Measurements from ENCODE around the gene KAT6B. TPM values are rescaled to one million over a fixed set of nuclear protein-coding genes. Genes with fewer than 3 reads are reported as not detected.
A peak's percentile ranks its signal among the peaks of the same experiment; 100 is the strongest.

KAT6B gene
- total RNA-seq, 1 donor from 2014 or later, result 18.1 TPM

DNA sequence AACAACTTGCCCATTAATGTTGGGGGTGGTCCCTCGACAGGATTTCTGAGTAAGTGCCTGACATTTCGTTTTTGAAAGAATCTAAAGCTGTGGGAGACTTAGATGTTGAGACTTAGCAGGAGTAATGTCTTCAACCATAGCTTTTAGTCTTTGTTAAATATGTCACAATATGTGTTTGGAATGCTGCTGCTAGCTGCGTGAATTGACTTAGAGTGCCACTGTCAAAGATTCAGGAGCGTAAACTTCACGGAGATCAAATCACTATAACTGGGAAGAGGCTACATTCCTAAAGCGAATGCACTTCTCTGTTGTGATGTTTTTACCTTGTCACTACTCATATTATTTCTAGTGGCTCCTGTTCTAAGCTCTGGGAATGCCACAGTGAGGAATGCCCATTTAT, 193.8 kb downstream of the KAT6B start:
- TF ChIP-seq CTCF (IDR thresholded peaks at IDR 0.05; ENCODE audit: unreplicated experiment), result no peak
- Mint-ChIP-seq H3K9me3 (ENCODE audit: unreplicated experiment) (no peaks in the 10 kb centered on the region), H3K4me3 (ENCODE audit: unreplicated experiment) (peak overlapping the region; percentile 27), H3K27me3 (ENCODE audit: unreplicated experiment) (peaks cover 3% of the 10 kb centered on the region), H3K4me1 (ENCODE audit: unreplicated experiment) (peaks cover 21% of the 10 kb centered on the region), H3K27ac (ENCODE audit: unreplicated experiment) (no peak overlapping the region), H3K36me3 (ENCODE audit: low read depth, unreplicated experiment) (peaks cover 8% of the 10 kb centered on the region)
- DNase-seq (ENCODE audit: low spot score), result no peak

DNA sequence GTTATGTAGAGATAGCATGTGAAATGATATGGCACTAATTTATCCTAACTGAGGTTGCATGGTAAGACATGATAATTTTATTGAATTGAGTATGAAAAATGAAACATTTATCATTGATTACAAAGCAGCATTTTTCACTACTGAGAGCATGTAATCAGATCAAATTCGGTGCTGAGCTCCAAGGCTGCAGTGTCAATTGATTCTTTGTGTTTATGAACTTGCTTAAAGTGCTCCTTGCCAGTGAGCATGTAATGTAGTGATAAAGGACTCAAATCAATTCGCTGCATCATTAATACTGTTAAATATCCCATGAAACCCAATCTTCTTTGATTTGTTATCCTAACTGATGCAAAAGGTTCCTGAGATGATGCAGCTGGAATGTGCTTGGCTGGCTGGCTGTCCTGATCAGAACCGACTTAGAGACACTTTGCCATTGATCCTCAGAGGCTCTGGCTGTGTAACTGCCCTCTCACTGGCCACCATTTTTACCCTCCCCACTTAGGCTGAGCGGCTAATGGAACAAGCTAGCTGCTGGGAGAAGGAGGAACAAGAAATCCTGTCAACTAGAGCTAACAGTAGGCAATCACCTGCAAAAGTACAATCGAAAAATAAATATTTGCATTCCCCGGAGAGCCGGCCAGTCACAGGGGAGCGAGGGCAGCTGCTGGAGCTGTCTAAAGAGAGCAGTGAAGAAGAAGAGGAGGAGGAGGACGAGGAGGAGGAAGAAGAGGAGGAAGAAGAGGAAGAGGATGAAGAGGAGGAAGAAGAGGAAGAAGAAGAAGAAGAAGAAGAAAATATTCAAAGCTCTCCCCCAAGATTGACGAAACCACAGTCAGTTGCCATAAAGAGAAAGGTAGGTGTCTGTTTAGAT, 195.2 kb downstream of the KAT6B start:
- Mint-ChIP-seq H3K27me3 (ENCODE audit: unreplicated experiment) (peaks cover 3% of the 10 kb centered on the region), H3K4me1 (ENCODE audit: unreplicated experiment) (peaks cover 25% of the 10 kb centered on the region), H3K4me3 (ENCODE audit: unreplicated experiment) (no peak overlapping the region), H3K27ac (ENCODE audit: unreplicated experiment) (peak overlapping the region; percentile 62), H3K9me3 (ENCODE audit: unreplicated experiment) (no peaks in the 10 kb centered on the region), H3K36me3 (ENCODE audit: low read depth, unreplicated experiment) (peaks cover 8% of the 10 kb centered on the region)
- no peak for TF ChIP-seq CTCF (IDR thresholded peaks at IDR 0.05; ENCODE audit: unreplicated experiment)
- DNase-seq (ENCODE audit: low spot score), result no peak

GRCh38 chr10:75023074-75023473, 196.7 kb downstream of the KAT6B start:
- H3K4me3 Mint-ChIP-seq (ENCODE audit: unreplicated experiment), result no peak overlapping the region
- no peak for DNase-seq (ENCODE audit: low spot score)
- H3K36me3 Mint-ChIP-seq (ENCODE audit: low read depth, unreplicated experiment), result peaks cover 8% of the 10 kb centered on the region
- peaks cover 3% of the 10 kb centered on the region for H3K27me3 Mint-ChIP-seq (ENCODE audit: unreplicated experiment)
- no peak for TF ChIP-seq CTCF (IDR thresholded peaks at IDR 0.05; ENCODE audit: unreplicated experiment)
- no peak overlapping the region for H3K27ac Mint-ChIP-seq (ENCODE audit: unreplicated experiment)
- no peaks in the 10 kb centered on the region for H3K9me3 Mint-ChIP-seq (ENCODE audit: unreplicated experiment)
- H3K4me1 Mint-ChIP-seq (ENCODE audit: unreplicated experiment), result peaks cover 25% of the 10 kb centered on the region

DNA sequence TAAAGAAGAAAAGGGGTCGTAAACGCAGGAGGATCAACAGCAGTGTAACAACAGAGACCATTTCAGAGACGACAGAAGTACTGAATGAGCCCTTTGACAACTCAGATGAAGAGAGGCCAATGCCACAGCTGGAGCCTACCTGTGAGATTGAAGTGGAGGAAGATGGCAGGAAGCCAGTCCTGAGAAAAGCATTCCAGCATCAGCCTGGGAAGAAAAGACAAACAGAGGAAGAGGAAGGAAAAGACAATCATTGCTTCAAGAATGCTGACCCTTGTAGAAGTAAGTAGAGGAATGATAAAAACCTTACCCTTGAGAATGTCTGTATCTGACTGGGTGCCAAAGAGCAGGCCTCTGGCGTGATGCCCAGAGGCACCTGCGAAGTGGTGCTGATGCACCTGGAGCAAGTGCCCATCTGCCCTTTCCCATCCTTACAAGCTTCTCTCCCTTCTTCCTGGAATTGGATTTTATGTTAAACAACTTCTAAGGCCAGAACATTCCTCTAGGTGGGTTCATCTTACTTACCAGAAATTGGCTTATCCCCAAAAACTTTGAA, 198.6 kb downstream of the KAT6B start:
- Mint-ChIP-seq H3K4me1 (ENCODE audit: unreplicated experiment) (peaks cover 30% of the 10 kb centered on the region), H3K36me3 (ENCODE audit: low read depth, unreplicated experiment) (peaks cover 27% of the 10 kb centered on the region), H3K9me3 (ENCODE audit: unreplicated experiment) (no peaks in the 10 kb centered on the region), H3K4me3 (ENCODE audit: unreplicated experiment) (no peak overlapping the region), H3K27me3 (ENCODE audit: unreplicated experiment) (peaks cover 6% of the 10 kb centered on the region), H3K27ac (ENCODE audit: unreplicated experiment) (no peak overlapping the region)
- no peak for DNase-seq (ENCODE audit: low spot score)
- TF ChIP-seq CTCF (IDR thresholded peaks at IDR 0.05; ENCODE audit: unreplicated experiment), result no peak

DNA sequence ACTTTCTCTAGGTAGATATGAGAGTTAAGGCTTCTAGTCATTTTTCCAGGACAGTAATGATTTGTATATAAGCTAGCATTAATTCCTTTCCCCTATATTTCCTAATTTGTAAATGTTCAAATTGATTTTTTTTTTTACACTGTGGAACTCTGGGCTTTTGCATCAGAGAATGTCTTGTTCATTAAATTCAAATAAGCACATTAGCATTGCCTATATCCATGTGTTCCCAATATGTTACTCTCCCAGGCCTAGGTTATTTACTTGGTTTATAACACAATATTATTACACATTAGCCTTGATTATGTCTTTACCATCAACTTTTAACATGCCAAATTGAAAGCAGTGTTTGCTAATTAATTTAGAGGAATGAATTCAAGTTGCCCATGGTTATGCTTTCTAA, 201.6 kb downstream of the KAT6B start:
- Mint-ChIP-seq H3K9me3 (ENCODE audit: unreplicated experiment) (no peaks in the 10 kb centered on the region), H3K4me3 (ENCODE audit: unreplicated experiment) (no peak overlapping the region), H3K27ac (ENCODE audit: unreplicated experiment) (no peak overlapping the region), H3K36me3 (ENCODE audit: low read depth, unreplicated experiment) (peaks cover 23% of the 10 kb centered on the region), H3K27me3 (ENCODE audit: unreplicated experiment) (peaks cover 3% of the 10 kb centered on the region), H3K4me1 (ENCODE audit: unreplicated experiment) (peaks cover 21% of the 10 kb centered on the region)
- no peak for DNase-seq (ENCODE audit: low spot score)
- TF ChIP-seq CTCF (IDR thresholded peaks at IDR 0.05; ENCODE audit: unreplicated experiment), result no peak

All from endothelial cell (in vitro differentiated cells).